IMR-90 (cell line): Measurements from ENCODE around the gene INPP4A.

Source experiments
- BHLHE40 ChIP-seq: fragments of 150-350 bp; IDR thresholded peaks from 2 replicates; pipeline ENCODE4 v1.6.1; 2016; ENCODE audit warnings: mild to moderate bottlenecking, low read depth, low read length
- CEBPB ChIP-seq: IDR thresholded peaks from 2 replicates; pipeline ENCODE4 v1.6.1; 2012; ENCODE audit warnings: low read depth, low read length, improper control_type of control experiment
- MAFK ChIP-seq: IDR thresholded peaks from 2 replicates; pipeline ENCODE4 v1.6.1; 2012; ENCODE audit warnings: low read depth, low read length, improper control_type of control experiment
- MAZ ChIP-seq: IDR thresholded peaks from 2 replicates; pipeline ENCODE4 v1.6.1; 2012; ENCODE audit warnings: low read depth, mild to moderate bottlenecking, low read length, improper control_type of control experiment, moderate library complexity, borderline replicate concordance
- MXI1 ChIP-seq: IDR thresholded peaks from 2 replicates; pipeline ENCODE4 v1.6.1; 2012; ENCODE audit warnings: low read depth, mild to moderate bottlenecking, low read length, moderate library complexity, borderline replicate concordance
- NFE2L2 ChIP-seq: fragments of 150-350 bp; IDR thresholded peaks from 2 replicates; pipeline ENCODE4 v1.6.1; 2016; ENCODE audit warnings: low read depth, mild to moderate bottlenecking, low read length
- POLR2A ChIP-seq: IDR thresholded peaks from 2 replicates; pipeline ENCODE4 v1.6.1; 2012; ENCODE audit warnings: mild to moderate bottlenecking, low read depth, low read length
- RAD21 ChIP-seq: IDR thresholded peaks from 2 replicates; pipeline ENCODE4 v1.6.1; 2012; ENCODE audit warnings: low read length, improper control_type of control experiment
- RCOR1 ChIP-seq: IDR thresholded peaks from 2 replicates; pipeline ENCODE4 v1.6.1; 2012; ENCODE audit warnings: mild to moderate bottlenecking, low read length, improper control_type of control experiment; ENCODE audit not compliant: insufficient replicate concordance
- RFX5 ChIP-seq: IDR thresholded peaks from 2 replicates; pipeline ENCODE4 v1.8.0; 2012; ENCODE audit warnings: low read depth, mild to moderate bottlenecking, low read length, moderate library complexity
- SMC3 ChIP-seq: fragments of 150-350 bp; IDR thresholded peaks from 2 replicates; pipeline ENCODE4 v1.6.1; 2016; ENCODE audit warnings: low read depth, mild to moderate bottlenecking, antibody characterized with exemption, low read length, moderate library complexity
- TF ChIP-seq, protein P1 (sequence below): conservative IDR thresholded peaks from 2 replicates; pipeline ENCODE4 v1.5.1; 2012; ENCODE audit warnings: mild to moderate bottlenecking, low read depth, low read length, improper control_type of control experiment
- TF ChIP-seq, protein P2 (sequence below): fragments of 150-350 bp; IDR thresholded peaks from 2 replicates; pipeline ENCODE4 v1.6.1; 2016; ENCODE audit warnings: low read depth, mild to moderate bottlenecking, low read length, moderate library complexity, borderline replicate concordance
- TF ChIP-seq, protein P3 (sequence below): fragments of 150-350 bp; IDR thresholded peaks from 2 replicates; pipeline ENCODE4 v1.6.1; 2017; ENCODE audit warnings: mild to moderate bottlenecking, antibody characterized with exemption, low read length, low read depth

DNA sequence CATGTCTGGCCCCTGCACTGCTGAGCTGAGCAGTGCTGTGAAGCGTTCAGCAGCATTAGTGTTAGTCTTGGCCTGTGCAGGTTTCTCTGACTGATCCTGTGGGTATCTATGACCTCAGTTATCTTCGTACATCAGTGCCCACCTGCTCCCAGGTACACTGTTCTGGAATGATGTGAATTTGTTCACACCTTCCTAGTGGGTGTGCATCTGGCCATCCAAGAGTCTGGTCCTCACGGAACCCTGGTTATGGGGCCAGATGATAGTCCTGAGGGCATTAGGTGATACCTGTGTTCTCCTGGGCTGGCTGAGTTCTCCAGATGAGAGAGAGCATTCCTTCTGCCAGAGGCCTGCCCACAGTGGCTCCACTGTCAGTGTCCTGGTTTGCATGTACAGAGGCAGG lies 57.2 kb downstream of the INPP4A start:
- TF ChIP-seq CEBPB (no peak), MAZ (no peak), POLR2A (no peak), MXI1 (no peak), RFX5 (no peak), SMC3 (no peak), NFE2L2 (no peak), BHLHE40 (no peak), MAFK (no peak), RAD21 (no peak), RCOR1 (no peak)
- TF ChIP-seq, protein P1, sequence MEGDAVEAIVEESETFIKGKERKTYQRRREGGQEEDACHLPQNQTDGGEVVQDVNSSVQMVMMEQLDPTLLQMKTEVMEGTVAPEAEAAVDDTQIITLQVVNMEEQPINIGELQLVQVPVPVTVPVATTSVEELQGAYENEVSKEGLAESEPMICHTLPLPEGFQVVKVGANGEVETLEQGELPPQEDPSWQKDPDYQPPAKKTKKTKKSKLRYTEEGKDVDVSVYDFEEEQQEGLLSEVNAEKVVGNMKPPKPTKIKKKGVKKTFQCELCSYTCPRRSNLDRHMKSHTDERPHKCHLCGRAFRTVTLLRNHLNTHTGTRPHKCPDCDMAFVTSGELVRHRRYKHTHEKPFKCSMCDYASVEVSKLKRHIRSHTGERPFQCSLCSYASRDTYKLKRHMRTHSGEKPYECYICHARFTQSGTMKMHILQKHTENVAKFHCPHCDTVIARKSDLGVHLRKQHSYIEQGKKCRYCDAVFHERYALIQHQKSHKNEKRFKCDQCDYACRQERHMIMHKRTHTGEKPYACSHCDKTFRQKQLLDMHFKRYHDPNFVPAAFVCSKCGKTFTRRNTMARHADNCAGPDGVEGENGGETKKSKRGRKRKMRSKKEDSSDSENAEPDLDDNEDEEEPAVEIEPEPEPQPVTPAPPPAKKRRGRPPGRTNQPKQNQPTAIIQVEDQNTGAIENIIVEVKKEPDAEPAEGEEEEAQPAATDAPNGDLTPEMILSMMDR, result no peak
- TF ChIP-seq, protein P2, sequence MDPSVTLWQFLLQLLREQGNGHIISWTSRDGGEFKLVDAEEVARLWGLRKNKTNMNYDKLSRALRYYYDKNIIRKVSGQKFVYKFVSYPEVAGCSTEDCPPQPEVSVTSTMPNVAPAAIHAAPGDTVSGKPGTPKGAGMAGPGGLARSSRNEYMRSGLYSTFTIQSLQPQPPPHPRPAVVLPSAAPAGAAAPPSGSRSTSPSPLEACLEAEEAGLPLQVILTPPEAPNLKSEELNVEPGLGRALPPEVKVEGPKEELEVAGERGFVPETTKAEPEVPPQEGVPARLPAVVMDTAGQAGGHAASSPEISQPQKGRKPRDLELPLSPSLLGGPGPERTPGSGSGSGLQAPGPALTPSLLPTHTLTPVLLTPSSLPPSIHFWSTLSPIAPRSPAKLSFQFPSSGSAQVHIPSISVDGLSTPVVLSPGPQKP, result no peak
- TF ChIP-seq, protein P3, sequence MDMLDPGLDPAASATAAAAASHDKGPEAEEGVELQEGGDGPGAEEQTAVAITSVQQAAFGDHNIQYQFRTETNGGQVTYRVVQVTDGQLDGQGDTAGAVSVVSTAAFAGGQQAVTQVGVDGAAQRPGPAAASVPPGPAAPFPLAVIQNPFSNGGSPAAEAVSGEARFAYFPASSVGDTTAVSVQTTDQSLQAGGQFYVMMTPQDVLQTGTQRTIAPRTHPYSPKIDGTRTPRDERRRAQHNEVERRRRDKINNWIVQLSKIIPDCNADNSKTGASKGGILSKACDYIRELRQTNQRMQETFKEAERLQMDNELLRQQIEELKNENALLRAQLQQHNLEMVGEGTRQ, result no peak
